CD4-positive, alpha-beta T cell treated with Interleukin-10 for 1 hour (primary cell): ENCODE data around the gene SRPK2.

Source experiments
- DNase-seq: peaks from one replicate; pipeline ENCODE4 v3.0.0-alpha.2; 2020

Gene SRPK2

DNA sequence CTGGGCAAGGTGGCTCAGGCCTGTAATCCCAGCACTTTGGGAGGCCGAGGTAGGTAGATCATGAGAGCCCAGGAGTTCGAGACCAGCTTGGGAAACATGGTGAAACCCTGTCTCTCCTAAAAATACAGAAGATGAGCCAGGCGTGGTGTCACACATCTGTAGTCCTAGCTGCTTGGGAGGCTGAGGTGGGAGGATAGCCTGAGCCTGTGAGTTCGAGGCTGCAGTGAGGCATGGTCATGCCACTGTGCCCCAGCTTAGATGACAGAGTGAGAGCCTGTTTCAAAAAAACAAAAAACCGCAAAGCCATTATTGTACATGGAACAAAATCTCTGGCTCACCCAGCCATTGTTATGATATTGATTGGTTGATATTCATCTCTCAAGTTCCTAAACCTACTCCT lies 321.0 kb downstream of the SRPK2 start:
- DNase-seq = no peak
